ENCODE data around the gene DZIP1. TPM values are rescaled to one million over a fixed set of nuclear protein-coding genes. Genes with fewer than 3 reads are reported as not detected.

Gene DZIP1
- total RNA-seq, 4 donors from 2014 or later: 8.5 to 11.2 (median 9.6) TPM

GRCh38 chr13:95540888-95541287 lies 103.6 kb downstream of the DZIP1 start:
- TF ChIP-seq, protein P1, sequence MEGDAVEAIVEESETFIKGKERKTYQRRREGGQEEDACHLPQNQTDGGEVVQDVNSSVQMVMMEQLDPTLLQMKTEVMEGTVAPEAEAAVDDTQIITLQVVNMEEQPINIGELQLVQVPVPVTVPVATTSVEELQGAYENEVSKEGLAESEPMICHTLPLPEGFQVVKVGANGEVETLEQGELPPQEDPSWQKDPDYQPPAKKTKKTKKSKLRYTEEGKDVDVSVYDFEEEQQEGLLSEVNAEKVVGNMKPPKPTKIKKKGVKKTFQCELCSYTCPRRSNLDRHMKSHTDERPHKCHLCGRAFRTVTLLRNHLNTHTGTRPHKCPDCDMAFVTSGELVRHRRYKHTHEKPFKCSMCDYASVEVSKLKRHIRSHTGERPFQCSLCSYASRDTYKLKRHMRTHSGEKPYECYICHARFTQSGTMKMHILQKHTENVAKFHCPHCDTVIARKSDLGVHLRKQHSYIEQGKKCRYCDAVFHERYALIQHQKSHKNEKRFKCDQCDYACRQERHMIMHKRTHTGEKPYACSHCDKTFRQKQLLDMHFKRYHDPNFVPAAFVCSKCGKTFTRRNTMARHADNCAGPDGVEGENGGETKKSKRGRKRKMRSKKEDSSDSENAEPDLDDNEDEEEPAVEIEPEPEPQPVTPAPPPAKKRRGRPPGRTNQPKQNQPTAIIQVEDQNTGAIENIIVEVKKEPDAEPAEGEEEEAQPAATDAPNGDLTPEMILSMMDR (IDR thresholded peaks at IDR 0.05; ENCODE audit: low read depth): no peak

GRCh38 chr13:95536632-95537241 lies 107.8 kb downstream of the DZIP1 start:
- TF ChIP-seq, protein P1 (IDR thresholded peaks at IDR 0.05; ENCODE audit: low read depth): no peak

GRCh38 chr13:95535243-95535642 lies 109.3 kb downstream of the DZIP1 start:
- TF ChIP-seq, protein P1 (IDR thresholded peaks at IDR 0.05; ENCODE audit: low read depth): no peak

DNA sequence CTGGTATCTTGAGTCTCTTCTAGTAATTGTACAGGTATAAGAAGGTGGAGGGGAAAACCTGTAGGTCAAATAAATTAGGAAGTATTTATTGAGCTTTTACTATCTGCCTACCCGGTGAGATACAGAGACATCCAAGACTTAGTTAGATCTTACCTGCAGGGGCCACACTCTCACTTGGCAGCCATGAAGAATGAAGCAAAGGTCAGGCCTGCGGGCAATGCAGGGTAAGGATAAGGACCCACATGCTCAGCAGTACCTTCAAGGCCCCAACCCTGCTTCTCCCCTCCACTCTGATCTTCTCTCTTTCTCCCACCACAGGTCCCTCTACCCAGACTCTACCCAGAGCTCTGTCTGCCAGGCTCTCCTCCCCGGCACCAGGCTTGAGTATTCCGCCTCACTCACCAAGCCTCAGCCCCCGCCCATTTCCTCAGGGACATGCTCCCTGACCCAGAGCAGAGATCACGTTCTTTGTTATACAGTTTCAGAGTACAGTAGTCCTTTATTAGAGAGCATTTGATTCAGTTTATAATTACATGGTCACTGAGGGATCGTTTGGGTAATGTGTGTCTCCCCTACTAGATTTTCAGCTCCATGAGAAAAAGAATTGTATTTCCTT lies 110.9 kb downstream of the DZIP1 start:
- TF ChIP-seq, protein P1 (IDR thresholded peaks at IDR 0.05; ENCODE audit: low read depth): no peak

DNA sequence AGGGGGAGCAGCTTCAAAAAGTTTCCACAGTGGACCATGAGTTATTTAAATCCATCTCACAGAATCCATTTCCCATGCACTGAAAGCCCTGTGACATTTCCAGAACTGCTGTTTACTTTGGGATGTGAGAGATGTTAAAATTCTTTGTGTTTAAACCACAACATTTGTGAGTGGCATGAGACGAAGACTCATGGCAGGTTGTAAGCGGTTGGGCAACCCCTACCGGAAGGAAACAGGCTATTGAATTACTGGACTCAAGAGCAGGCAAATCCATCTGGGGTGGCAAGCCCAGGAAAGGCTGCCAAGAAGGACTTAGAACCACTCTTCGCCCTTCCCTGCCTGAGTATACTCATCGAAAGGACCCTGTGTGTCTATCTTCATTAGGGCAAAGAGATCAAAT lies 114.3 kb downstream of the DZIP1 start:
- TF ChIP-seq, protein P1 (IDR thresholded peaks at IDR 0.05; ENCODE audit: low read depth): no peak

Other genes with a start within 250 kb of the DZIP1 start
- gene CLDN10, start 92.0 kb downstream of the DZIP1 start, total RNA-seq: under 1 TPM in 1 of 4 donors, not detected in 3; 0.75 TPM
- 10 to 100 TPM; 36.4 to 85.8 (median 51.7) TPM for gene DNAJC3, start 32.4 kb upstream of the DZIP1 start, total RNA-seq

Measured in subcutaneous adipose tissue (tissue), 4 donors.